Stomach (tissue), 9 donors: ENCODE results near the gene KLK14. TPM values are rescaled to one million over a fixed set of nuclear protein-coding genes. Genes with fewer than 3 reads are reported as not detected.

Experiments
- DNase-seq, 2 donors: peaks; one replicate each; pipeline versions ENCODE4 v3.0.0 to v3.0.0-alpha.2; 2013 to 2019
- H3K27ac ChIP-seq, 5 donors: fragments of 200-600 bp in 4 of 5; sonication (generic) in 4 of 5; one replicate each; pipeline ENCODE4 v1.5.1; 2013 to 2019; ENCODE audit warnings: mild to moderate bottlenecking in 1 of 5, moderate library complexity in 1 of 5
- H3K27me3 ChIP-seq, 3 donors: fragments of 200-600 bp; sonication (generic); one replicate each; pipeline ENCODE4 v1.5.1; 2017 to 2019; ENCODE audit warnings: mixed run types in 1 of 3
- H3K36me3 ChIP-seq, 4 donors: fragments of 200-600 bp; sonication (generic); 1 replicate in 3 of 4; 2 replicates in 1 of 4; pipeline ENCODE4 v1.5.1; 2016 to 2019
- H3K4me1 ChIP-seq, 4 donors: fragments of 200-600 bp; sonication (generic); one replicate each; pipeline ENCODE4 v1.5.1; 2016 to 2019
- H3K4me3 ChIP-seq, 4 donors: fragments of 200-600 bp; sonication (generic) in 3 of 4; one replicate each; pipeline ENCODE4 v1.5.1; 2016 to 2019; ENCODE audit warnings: mild to moderate bottlenecking in 1 of 4
- H3K9me3 ChIP-seq, 4 donors: fragments of 200-600 bp; sonication (generic); one replicate each; pipeline ENCODE4 v1.5.1; 2016 to 2019
- EP300 ChIP-seq: sonication (generic); formaldehyde crosslinking; IDR thresholded peaks from one replicate; pipeline ENCODE4 v1.6.1; 2017; ENCODE audit warnings: antibody characterized with exemption
- POLR2A ChIP-seq, 4 donors: fragments of 450-650 bp; IDR thresholded peaks; one replicate each; pipeline ENCODE4 v1.6.1; 2016; ENCODE audit warnings: antibody characterized with exemption in 4 of 4, control low read depth in 2 of 4, mild to moderate bottlenecking in 1 of 4, moderate library complexity in 1 of 4
- POLR2AphosphoS5 ChIP-seq, 3 donors: sonication (generic); formaldehyde crosslinking; IDR thresholded peaks; one replicate each; pipeline ENCODE4 v1.6.1; 2016; ENCODE audit warnings: antibody characterized with exemption in 3 of 3
- WGBS, 5 donors: extraction: QIAGEN DNeasy Blood & Tissue Kit in 3 of 5; methylation state at CpG; one replicate each; pipeline versions ENCODE4 v1.1.5 to v1.1.7; 2013 to 2018; 5-methylcytosine and 5-hydroxymethylcytosine counted together
- intact Hi-C: fragments of 100-400 bp; cut with DNase I; formaldehyde crosslinking; loops from one replicate; pipeline ENCODE4 v1.15.1; 2023; ENCODE audit warnings: low total_unique reads
- polyA plus RNA-seq, 3 donors: library from polyadenylated mRNA; stranded (reverse); fragments of 200-250 nt; gene quantifications; one replicate each; pipeline ENCODE4 v1.2.3, GENCODE V29; 2013
- total RNA-seq, 5 donors: library from RNA; depleted of rRNA; stranded (reverse); fragments of >200 nt; gene quantifications; one replicate each; pipeline versions ENCODE4 v1.1.0 to v1.2.3, GENCODE V29; 2014 to 2016
- TF ChIP-seq, protein P1 (sequence below), 7 experiments: fragments of 450-650 bp in 4 of 7; fragments of 200-600 bp in 3 of 7; sonication (generic) in 3 of 7; IDR thresholded peaks; one replicate each; pipeline ENCODE4 v1.5.1; 2016 to 2019; ENCODE audit warnings: antibody characterized with exemption in 7 of 7, control low read depth in 2 of 7, mild to moderate bottlenecking in 1 of 7
- donor health status: healthy with polysubstance abuse.
- donor health status: Bipolar disorder and iron deficiency.
- donor health status: healthy.

Gene KLK14
- total and polyA plus RNA-seq, 8 donors: 0.31 to 0.35 TPM; not detected in 6

- WGBS, 5 donors: 67 to 84% (median 77%) methylated on average over 7 of the region's 7 CpGs
- intact Hi-C loops: no loop called here
These were observed 23.0 kb downstream of the KLK14 start for GRCh38 chr19:51059715-51060114.

GRCh38 chr19:51055866-51056265 is 26.8 kb downstream of the KLK14 start:
- no peak for TF ChIP-seq POLR2AphosphoS5 (IDR thresholded peaks at IDR 0.05)
- TF ChIP-seq EP300: no peak
- TF ChIP-seq POLR2A (IDR thresholded peaks at IDR 0.05): no peak
- TF ChIP-seq, protein P1, sequence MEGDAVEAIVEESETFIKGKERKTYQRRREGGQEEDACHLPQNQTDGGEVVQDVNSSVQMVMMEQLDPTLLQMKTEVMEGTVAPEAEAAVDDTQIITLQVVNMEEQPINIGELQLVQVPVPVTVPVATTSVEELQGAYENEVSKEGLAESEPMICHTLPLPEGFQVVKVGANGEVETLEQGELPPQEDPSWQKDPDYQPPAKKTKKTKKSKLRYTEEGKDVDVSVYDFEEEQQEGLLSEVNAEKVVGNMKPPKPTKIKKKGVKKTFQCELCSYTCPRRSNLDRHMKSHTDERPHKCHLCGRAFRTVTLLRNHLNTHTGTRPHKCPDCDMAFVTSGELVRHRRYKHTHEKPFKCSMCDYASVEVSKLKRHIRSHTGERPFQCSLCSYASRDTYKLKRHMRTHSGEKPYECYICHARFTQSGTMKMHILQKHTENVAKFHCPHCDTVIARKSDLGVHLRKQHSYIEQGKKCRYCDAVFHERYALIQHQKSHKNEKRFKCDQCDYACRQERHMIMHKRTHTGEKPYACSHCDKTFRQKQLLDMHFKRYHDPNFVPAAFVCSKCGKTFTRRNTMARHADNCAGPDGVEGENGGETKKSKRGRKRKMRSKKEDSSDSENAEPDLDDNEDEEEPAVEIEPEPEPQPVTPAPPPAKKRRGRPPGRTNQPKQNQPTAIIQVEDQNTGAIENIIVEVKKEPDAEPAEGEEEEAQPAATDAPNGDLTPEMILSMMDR (IDR thresholded peaks at IDR 0.05): no peak
- Histone ChIP-seq H3K36me3 (no peaks in the 10 kb centered on the region), H3K27ac (no peak overlapping the region), H3K4me3 (no peak overlapping the region), H3K27me3 (peaks cover 0 to 34% (median 0%) of the 10 kb centered on the region in 3 donors), H3K9me3 (no peaks in the 10 kb centered on the region), H3K4me1 (no peaks in the 10 kb centered on the region)
- DNase-seq: no peak
- intact Hi-C loops: no loop called here

More at GRCh38 chr19:51059715-51060114, 23.0 kb downstream of the KLK14 start:
- no peak overlapping the region for H3K4me3 ChIP-seq
- H3K4me1 ChIP-seq: peaks cover 1 to 8% (median 3%) of the 10 kb centered on the region in 4 donors
- H3K36me3 ChIP-seq: no peaks in the 10 kb centered on the region
- H3K27me3 ChIP-seq: peaks cover 3 to 34% (median 4%) of the 10 kb centered on the region in 3 donors
- no peak overlapping the region for H3K27ac ChIP-seq
- DNase-seq: peak in 1 of 2 donors; percentile 17
- TF ChIP-seq EP300 (no peak), POLR2A (IDR thresholded peaks at IDR 0.05) (no peak), POLR2AphosphoS5 (IDR thresholded peaks at IDR 0.05) (no peak)
- TF ChIP-seq, protein P1 (IDR thresholded peaks at IDR 0.05): no peak
- no peaks in the 10 kb centered on the region for H3K9me3 ChIP-seq

DNA sequence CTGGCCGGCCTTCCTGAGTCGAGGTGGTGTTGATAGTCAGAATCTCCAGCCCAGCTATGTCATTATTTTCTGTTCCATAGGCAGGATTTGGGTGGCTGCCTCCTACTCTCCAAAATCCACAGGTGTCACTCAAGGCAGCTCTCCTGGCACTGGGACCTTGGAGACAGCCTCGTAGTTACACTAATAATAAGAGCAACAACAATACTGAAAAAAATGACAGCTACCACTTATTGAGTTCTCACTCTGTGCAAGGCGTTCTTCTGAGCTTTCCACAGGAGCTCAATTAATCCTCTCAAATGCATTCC is 35.7 kb downstream of the KLK14 start:
- no peak overlapping the region for H3K4me3 ChIP-seq
- peaks cover 0 to 10% (median 0%) of the 10 kb centered on the region in 4 donors for H3K4me1 ChIP-seq
- H3K27me3 ChIP-seq: peaks cover 0 to 10% (median 0%) of the 10 kb centered on the region in 3 donors
- H3K36me3 ChIP-seq: no peaks in the 10 kb centered on the region
- H3K9me3 ChIP-seq: peaks cover 0 to 4% (median 2%) of the 10 kb centered on the region in 4 donors
- WGBS, 5 donors: 5 to 16% (median 9%) methylated on average over 4 of the region's 4 CpGs
- TF ChIP-seq POLR2A (IDR thresholded peaks at IDR 0.05) (no peak), EP300 (no peak), POLR2AphosphoS5 (IDR thresholded peaks at IDR 0.05) (no peak)
- TF ChIP-seq, protein P1 (IDR thresholded peaks at IDR 0.05): no peak
- H3K27ac ChIP-seq: peak overlapping the region in 1 of 5 donors; percentile 16
- DNase-seq: no peak
- intact Hi-C loops: no loop called here

DNA sequence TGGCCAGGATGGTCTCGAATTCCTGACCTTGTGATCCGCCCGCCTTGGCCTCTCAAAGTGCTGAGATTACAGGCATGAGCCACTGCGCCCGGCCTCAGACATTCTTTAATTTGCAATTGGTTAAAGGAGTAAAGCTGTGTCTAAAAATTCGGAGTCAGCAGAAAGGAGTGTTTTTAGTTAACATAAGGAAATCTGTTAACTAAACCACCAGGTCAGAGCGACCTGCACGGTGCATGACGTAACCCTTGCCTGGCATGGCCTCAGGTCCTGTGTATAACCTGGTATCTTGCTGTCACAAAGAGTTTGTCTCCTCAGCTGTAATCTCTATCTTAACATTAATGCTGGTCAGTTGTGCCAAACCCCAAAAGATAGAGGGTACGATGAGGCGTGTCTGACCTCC is 38.4 kb downstream of the KLK14 start:
- TF ChIP-seq, protein P1 (IDR thresholded peaks at IDR 0.05): no peak
- TF ChIP-seq POLR2AphosphoS5 (IDR thresholded peaks at IDR 0.05): no peak
- TF ChIP-seq POLR2A (IDR thresholded peaks at IDR 0.05): no peak
- no peak for TF ChIP-seq EP300
- H3K27me3 ChIP-seq: peaks cover 0 to 5% (median 0%) of the 10 kb centered on the region in 3 donors

More for the DNA sequence above, 38.4 kb downstream of the KLK14 start:
- Histone ChIP-seq H3K27ac (no peak overlapping the region), H3K36me3 (no peaks in the 10 kb centered on the region), H3K4me3 (no peak overlapping the region), H3K4me1 (peaks cover 0 to 10% (median 0%) of the 10 kb centered on the region in 4 donors), H3K9me3 (no peaks in the 10 kb centered on the region)
- DNase-seq: no peak
- intact Hi-C loops: no loop called here
- WGBS, 5 donors: 83 to 86% (median 84%) methylated on average over 11 of the region's 11 CpGs
